ENCODE data around the gene KDM3B. TPM values are rescaled to one million over a fixed set of nuclear protein-coding genes. Genes with fewer than 3 reads are reported as not detected.
"Not testable (repeated sequence)": the region's sequence is repeated elsewhere in the genome, so short reads cannot be mapped to it uniquely, and the experiment has no call there.

The KDM3B gene
- total RNA-seq, 1 donor from 2014 or later, result 36.9 TPM

DNA sequence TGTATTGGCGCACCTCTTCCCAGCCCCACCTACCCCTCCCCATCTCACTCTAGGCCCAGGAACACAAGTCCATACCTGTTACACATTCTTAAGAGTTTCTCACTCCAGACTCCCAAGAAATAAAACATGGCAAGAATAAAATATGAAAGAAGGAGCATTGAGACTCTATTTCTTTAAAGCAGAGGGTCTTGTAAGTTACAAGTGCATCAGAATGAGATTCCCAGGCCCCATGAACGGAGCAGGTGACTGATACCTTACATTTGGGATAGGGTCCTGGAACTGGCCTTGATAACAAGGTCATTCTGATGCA, 118.5 kb downstream of the KDM3B start:
- DNase-seq, result no peak
- no peak for ATAC-seq (ENCODE audit: poor library complexity)
- intact Hi-C loops (cut with DNase I), result no loop called here

DNA sequence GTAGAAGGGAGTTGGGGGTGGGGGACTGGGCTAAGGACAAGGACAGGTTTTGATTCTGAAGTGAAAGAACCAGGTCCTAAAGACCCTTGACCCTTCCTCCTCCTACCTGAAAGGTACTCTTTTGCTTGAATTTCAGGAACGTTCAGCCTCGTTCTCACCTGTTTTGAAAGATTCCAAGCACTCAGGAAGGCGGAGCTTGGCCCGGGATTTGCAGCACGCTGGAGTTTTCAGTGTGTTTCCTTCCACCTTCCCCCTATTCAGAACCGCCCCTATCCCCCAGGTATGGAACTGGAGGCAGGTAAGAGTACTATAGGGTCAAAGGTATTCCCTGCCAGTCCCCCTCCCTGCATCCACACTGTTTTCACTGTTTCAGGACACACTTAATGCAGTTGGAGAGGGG, 119.9 kb downstream of the KDM3B start:
- ATAC-seq (ENCODE audit: poor library complexity) (no peak), DNase-seq (no peak)
- intact Hi-C loops (cut with DNase I), result no loop called here

DNA sequence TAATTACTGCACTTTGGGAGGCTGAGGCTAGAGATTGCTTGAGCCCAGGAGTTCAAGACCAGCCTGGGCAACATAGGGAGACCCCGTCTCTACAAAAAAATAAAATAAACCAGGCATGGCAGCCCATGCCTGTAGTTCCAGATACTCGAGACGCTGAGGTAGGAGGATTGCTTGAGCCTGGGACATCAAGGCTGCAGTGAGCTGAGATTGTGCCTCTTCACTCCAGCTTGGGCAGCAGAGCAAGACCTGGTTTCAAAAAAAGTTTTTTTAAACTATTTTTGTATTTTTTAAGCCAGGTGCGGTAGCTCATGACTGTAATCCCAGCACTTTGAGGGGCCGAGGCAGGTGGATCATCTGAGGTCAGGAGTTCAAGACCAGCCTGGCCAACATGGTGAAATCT, 120.7 kb downstream of the KDM3B start:
- ATAC-seq (ENCODE audit: poor library complexity); DNase-seq; intact Hi-C loops (cut with DNase I): not testable (repeated sequence)

DNA sequence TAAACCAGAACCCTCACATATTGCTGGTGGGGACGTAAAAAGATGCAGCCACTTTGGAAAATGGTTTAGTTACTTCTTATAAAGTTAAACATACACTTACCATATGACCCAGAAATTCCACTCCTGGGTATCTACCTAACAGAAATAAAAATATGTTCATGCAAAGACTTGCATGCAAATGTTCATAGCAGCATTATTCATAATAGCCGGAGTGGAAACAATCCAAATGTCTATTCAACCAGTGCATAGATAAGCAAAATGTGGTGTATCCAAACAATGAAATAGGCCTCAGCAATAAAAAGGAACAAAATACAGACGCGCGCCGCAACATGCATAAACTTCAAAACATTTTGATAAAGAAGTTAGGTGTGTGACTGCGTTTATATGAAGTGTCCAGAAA, 124.4 kb downstream of the KDM3B start:
- intact Hi-C loops (cut with DNase I), result no loop called here
- ATAC-seq (ENCODE audit: poor library complexity), result no peak

DNA sequence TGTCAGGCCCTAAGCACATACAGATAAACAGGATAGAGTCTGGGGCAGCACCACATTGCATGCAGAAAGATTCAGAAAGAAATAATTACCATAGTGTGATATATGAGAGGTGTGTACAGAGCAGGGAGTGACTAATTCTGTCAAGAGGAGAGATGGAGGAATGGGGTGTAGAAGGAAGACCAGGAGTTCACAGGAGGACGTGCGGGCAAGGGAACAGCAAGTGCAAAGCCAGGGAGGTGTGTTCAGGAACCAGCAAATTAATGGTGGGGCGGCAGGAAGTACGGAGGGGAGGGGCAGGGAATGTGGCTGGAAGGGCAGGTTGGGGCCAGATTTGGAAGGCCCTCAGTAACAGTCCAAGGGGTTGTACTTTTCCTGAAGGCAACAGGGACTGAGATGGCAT, 130.2 kb downstream of the KDM3B start:
- no peak for ATAC-seq (ENCODE audit: poor library complexity)
- DNase-seq, result no peak
- intact Hi-C loops (cut with DNase I), result no loop called here

More for the DNA sequence above, 124.4 kb downstream of the KDM3B start:
- DNase-seq, result no peak

Other genes starting within 250 kb of the KDM3B start
- 4.9 TPM for gene NME5, start 213.3 kb upstream of the KDM3B start, total RNA-seq
- 26.4 TPM for gene BRD8, start 174.1 kb upstream of the KDM3B start, total RNA-seq
- 0.65 TPM for gene KIF20A, start 173.6 kb upstream of the KDM3B start, total RNA-seq
- 18.6 TPM for gene CDC23, start 139.4 kb upstream of the KDM3B start, total RNA-seq
- 0.94 TPM for gene GFRA3, start 78.1 kb upstream of the KDM3B start, total RNA-seq
- gene CDC25C, start 20.9 kb upstream of the KDM3B start, total RNA-seq, result 0.16 TPM
- 27.9 TPM for gene FAM53C, start 14.4 kb upstream of the KDM3B start, total RNA-seq
- 6.1 TPM for gene REEP2, start 86.4 kb downstream of the KDM3B start, total RNA-seq
- 6.8 TPM for gene EGR1, start 112.8 kb downstream of the KDM3B start, total RNA-seq
- gene ETF1, start 190.6 kb downstream of the KDM3B start, total RNA-seq, result 80.9 TPM
- gene HSPA9, start 222.7 kb downstream of the KDM3B start, total RNA-seq, result 290 TPM

Data from Right ventricle myocardium superior (tissue), 1 donor.